ENCODE data around the gene TRIP10. TPM values are rescaled to one million over a fixed set of nuclear protein-coding genes. Genes with fewer than 3 reads are reported as not detected.

The TRIP10 gene
- total and polyA plus RNA-seq, 10 of the 15 experiments (the other 5 are each of a cell fraction or from before 2014, with no cell fraction given), result 0.79 to 54.5 (median 32.5) TPM

DNA sequence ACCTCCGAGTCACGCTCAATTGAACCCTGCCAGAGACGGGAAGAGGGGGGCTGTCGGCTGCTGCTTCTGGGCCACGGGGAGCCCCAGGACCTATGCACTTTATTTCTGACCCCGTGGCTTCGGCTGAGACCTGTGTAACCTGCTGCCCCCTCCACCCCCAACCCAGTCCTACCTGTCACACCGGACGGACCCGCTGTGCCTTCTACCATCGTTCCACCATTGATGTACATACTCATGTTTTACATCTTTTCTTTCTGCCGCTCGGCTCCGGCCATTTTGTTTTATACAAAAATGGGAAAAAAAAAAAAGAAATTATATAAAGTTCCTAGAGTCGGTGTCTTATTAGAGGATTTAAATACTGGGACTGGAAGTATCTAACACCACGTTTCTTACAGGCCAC is 11.7 kb downstream of the TRIP10 start:
- Histone ChIP-seq H3K9ac (ENCODE audit: control insufficient read depth, insufficient read depth, low read length) (no peak overlapping the region), H3K4me2 (ENCODE audit: control insufficient read depth, insufficient read depth) (no peak overlapping the region), H2AFZ (ENCODE audit: control insufficient read depth, low read depth, low read length) (no peak overlapping the region), H3K9me3 (replicated peaks; ENCODE audit: control insufficient read depth, insufficient read depth, low read length) (no peaks in the 10 kb centered on the region), H4K20me1 (ENCODE audit: control insufficient read depth, insufficient read depth) (no peaks in the 10 kb centered on the region), H3K36me3 (ENCODE audit: control insufficient read depth in 2 of 2, insufficient read depth in 2 of 2, low read length in 1 of 2) (peaks cover 9 to 15% of the 10 kb centered on the region in 2 experiments), H3K27ac (ENCODE audit: control insufficient read depth, insufficient read depth) (no peak overlapping the region), H3K79me2 (ENCODE audit: control insufficient read depth, insufficient read depth, low read length) (no peaks in the 10 kb centered on the region; the same call in 1 of the 2 replicates), H3K4me1 (ENCODE audit: control insufficient read depth, insufficient read depth, low read length) (peaks cover 13% of the 10 kb centered on the region), H3K4me3 (no peak overlapping the region), H3K27me3 (replicated peaks in 1 of 2; ENCODE audit: control insufficient read depth in 2 of 2, insufficient read depth in 2 of 2, low read length in 1 of 2) (no peaks in the 10 kb centered on the region)
- ChIA-PET CTCF (no interaction called here), SMC1A (ENCODE audit: uncharacterized antibody, unreplicated experiment) (no interaction called here), POLR2A (no interaction called here), RAD21 (ENCODE audit: unreplicated experiment) (no interaction called here)
- intact Hi-C loops (cut with micrococcal nuclease; ENCODE audit: unreplicated experiment), result loop anchor here (5.0 kb wide), 2 partner anchors 111 to 119 kb away; no protein-coding TSS in a partner anchor
- WGBS (ENCODE audit: insufficient coverage, insufficient replicate concordance, low lambda C conversion rate, missing lambda C conversion rate), result 93% methylated on average over 16 of the region's 16 CpGs
- no peak for FAIRE-seq
- ATAC-seq, result no peak
- TF ChIP-seq KDM1A (IDR thresholded peaks at IDR 0.05; ENCODE audit: borderline replicate concordance), result no peak
- TF ChIP-seq POLR2AphosphoS2 (IDR thresholded peaks at IDR 0.05; ENCODE audit: low read depth, low read length), result no peak
- no peak for TF ChIP-seq CBX5 (IDR thresholded peaks at IDR 0.05; ENCODE audit: low read depth)
- no peak for TF ChIP-seq BMI1 (IDR thresholded peaks at IDR 0.05; ENCODE audit: borderline replicate concordance)
- TF ChIP-seq, protein P1, sequence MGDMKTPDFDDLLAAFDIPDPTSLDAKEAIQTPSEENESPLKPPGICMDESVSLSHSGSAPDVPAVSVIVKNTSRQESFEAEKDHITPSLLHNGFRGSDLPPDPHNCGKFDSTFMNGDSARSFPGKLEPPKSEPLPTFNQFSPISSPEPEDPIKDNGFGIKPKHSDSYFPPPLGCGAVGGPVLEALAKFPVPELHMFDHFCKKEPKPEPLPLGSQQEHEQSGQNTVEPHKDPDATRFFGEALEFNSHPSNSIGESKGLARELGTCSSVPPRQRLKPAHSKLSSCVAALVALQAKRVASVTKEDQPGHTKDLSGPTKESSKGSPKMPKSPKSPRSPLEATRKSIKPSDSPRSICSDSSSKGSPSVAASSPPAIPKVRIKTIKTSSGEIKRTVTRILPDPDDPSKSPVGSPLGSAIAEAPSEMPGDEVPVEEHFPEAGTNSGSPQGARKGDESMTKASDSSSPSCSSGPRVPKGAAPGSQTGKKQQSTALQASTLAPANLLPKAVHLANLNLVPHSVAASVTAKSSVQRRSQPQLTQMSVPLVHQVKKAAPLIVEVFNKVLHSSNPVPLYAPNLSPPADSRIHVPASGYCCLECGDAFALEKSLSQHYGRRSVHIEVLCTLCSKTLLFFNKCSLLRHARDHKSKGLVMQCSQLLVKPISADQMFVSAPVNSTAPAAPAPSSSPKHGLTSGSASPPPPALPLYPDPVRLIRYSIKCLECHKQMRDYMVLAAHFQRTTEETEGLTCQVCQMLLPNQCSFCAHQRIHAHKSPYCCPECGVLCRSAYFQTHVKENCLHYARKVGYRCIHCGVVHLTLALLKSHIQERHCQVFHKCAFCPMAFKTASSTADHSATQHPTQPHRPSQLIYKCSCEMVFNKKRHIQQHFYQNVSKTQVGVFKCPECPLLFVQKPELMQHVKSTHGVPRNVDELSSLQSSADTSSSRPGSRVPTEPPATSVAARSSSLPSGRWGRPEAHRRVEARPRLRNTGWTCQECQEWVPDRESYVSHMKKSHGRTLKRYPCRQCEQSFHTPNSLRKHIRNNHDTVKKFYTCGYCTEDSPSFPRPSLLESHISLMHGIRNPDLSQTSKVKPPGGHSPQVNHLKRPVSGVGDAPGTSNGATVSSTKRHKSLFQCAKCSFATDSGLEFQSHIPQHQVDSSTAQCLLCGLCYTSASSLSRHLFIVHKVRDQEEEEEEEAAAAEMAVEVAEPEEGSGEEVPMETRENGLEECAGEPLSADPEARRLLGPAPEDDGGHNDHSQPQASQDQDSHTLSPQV (IDR thresholded peaks at IDR 0.05), result no peak
- TF ChIP-seq FOXK2 (IDR thresholded peaks at IDR 0.05), result no peak
- in situ Hi-C loops (cut with MboI), result no loop called here
- BruUV-seq (replicated peaks), result no TSS peak
- DNase-seq (ENCODE audit: low read depth, low spot score), result no peak

Measured in GM12878 (cell line).